Measurements from ENCODE around the gene PDE1C. TPM values are rescaled to one million over a fixed set of nuclear protein-coding genes. Genes with fewer than 3 reads are reported as not detected.
A peak's percentile ranks its signal among the peaks of the same experiment; 100 is the strongest.

PDE1C gene
- total RNA-seq, 1 donor from 2014 or later, result 2.3 TPM

DNA sequence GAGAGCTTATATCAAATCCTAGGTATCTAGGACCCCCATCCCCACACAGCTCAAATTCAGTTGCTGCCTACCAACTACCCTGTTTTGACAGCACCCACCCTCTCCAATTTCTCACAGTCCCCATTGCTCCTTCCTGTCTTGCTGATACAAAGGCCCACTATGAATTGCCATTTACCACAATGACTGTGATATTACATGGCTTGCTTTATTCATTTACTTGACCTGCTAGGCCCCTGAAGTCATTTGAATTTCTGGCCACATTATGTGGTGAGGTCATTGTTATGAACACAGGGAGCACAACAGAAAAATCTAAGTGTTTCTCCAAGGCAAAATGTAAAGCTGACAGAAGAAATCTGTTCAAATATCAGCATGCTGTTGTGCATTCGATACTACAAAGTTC is 281.8 kb downstream of the PDE1C start:
- no peak overlapping the region for H3K4me3 ChIP-seq (ENCODE audit: low read depth, low read length)
- no peak for TF ChIP-seq CTCF (IDR thresholded peaks at IDR 0.05; ENCODE audit: insufficient read depth, low read length, poor library complexity, severe bottlenecking)
- no peak for DNase-seq (ENCODE audit: low read depth)
- no peaks in the 10 kb centered on the region for H3K36me3 ChIP-seq (ENCODE audit: control insufficient read depth, insufficient read depth, low read length)
- H3K27me3 ChIP-seq (ENCODE audit: control insufficient read depth, insufficient read depth, low read length), result no peaks in the 10 kb centered on the region

DNA sequence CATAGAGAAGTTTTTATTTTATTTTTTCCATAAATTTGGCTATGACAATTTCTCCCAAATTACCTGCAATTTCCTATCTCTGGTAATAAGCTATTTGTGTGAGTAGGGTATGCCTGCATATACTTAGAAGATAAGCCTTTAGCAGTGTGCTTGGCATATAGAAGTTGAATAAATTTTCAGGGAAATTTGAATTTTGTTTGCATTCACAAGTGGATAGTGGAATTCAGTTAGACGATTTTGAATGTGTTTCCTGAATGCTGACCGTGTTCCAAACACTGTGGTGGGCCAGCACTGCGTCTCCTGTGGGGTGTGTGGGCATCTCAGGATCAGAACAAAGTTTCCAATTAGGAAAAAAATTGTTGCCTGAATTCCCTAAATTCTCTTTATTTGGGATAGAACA is 283.9 kb downstream of the PDE1C start:
- no peak overlapping the region for H3K4me3 ChIP-seq (ENCODE audit: low read depth, low read length)
- no peak for TF ChIP-seq CTCF (IDR thresholded peaks at IDR 0.05; ENCODE audit: insufficient read depth, low read length, poor library complexity, severe bottlenecking)
- DNase-seq (ENCODE audit: low read depth), result no peak
- H3K27me3 ChIP-seq (ENCODE audit: control insufficient read depth, insufficient read depth, low read length), result no peaks in the 10 kb centered on the region
- no peaks in the 10 kb centered on the region for H3K36me3 ChIP-seq (ENCODE audit: control insufficient read depth, insufficient read depth, low read length)

DNA sequence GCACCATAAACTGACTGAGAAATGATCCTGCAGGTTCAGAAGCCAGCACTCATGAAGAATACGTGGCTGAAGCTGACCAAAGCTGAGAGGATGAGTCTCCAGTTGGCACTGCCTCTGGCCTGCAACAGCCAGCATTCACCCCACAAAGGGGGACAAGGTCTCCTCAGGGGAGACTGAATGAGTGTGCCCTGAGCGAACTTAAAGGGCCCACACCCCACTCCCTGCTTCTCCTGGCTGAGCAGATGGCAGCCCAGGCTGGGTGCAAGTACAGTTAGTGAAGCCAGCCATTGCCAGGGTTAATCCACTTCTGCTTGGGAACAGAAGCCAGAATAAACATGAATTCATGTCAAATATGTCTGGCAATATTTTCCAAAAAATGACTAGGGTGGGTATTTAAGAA is 285.1 kb downstream of the PDE1C start:
- no peak for TF ChIP-seq CTCF (IDR thresholded peaks at IDR 0.05; ENCODE audit: insufficient read depth, low read length, poor library complexity, severe bottlenecking)
- Histone ChIP-seq H3K4me3 (ENCODE audit: low read depth, low read length) (no peak overlapping the region), H3K36me3 (ENCODE audit: control insufficient read depth, insufficient read depth, low read length) (no peaks in the 10 kb centered on the region), H3K27me3 (ENCODE audit: control insufficient read depth, insufficient read depth, low read length) (no peaks in the 10 kb centered on the region)
- no peak for DNase-seq (ENCODE audit: low read depth)

DNA sequence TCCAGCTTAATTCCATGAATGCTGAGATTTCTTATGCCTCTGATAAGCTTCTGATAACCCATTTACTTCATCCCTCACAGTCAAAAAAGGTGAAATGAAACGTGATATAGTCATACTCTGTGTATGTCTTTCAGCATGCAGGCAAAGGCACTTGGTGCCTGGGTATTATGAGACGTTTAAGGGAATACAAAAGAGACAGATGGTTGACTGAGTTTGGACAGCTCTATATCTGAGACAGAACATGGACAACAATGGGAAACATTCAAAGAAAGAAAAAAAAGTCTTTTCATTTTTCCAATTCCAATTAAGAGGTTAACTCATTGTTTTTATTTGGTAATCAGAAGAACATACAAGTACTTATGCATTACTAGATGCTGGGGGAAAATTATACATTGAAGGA is 287.0 kb downstream of the PDE1C start:
- no peaks in the 10 kb centered on the region for H3K36me3 ChIP-seq (ENCODE audit: control insufficient read depth, insufficient read depth, low read length)
- DNase-seq (ENCODE audit: low read depth), result no peak
- H3K27me3 ChIP-seq (ENCODE audit: control insufficient read depth, insufficient read depth, low read length), result no peaks in the 10 kb centered on the region
- no peak for TF ChIP-seq CTCF (IDR thresholded peaks at IDR 0.05; ENCODE audit: insufficient read depth, low read length, poor library complexity, severe bottlenecking)
- H3K4me3 ChIP-seq (ENCODE audit: low read depth, low read length), result no peak overlapping the region

DNA sequence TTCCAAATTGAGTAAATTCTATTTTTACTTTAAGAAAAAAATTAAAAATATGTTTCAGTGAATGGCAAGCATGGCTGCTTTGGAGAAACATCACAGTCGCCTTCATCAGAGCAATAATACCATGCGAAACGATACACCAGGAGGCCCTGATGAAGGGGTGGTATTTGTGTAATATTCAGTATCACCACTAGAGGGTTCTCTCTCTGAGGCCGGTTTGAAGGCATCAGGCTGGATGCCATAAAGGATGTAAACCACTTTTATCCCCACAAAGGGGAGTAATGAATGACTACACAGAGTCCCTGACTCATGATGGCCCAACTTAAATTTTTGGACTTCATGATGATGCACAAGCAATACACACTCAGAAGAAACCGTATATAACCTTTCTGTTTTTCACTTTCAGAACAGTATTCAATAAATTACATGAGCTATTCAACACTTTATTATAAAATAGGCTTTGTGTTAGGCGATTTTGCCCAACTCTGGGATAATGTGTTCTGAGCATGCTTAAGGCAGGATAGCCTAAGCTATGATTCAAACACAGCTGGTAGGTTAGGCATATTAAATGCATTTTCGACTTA is 287.7 kb downstream of the PDE1C start:
- Histone ChIP-seq H3K4me3 (ENCODE audit: low read depth, low read length) (no peak overlapping the region), H3K36me3 (ENCODE audit: control insufficient read depth, insufficient read depth, low read length) (no peaks in the 10 kb centered on the region), H3K27me3 (ENCODE audit: control insufficient read depth, insufficient read depth, low read length) (no peaks in the 10 kb centered on the region)
- peak; percentile 89 for TF ChIP-seq CTCF (IDR thresholded peaks at IDR 0.05; ENCODE audit: insufficient read depth, low read length, poor library complexity, severe bottlenecking)
- peak; percentile 16 for DNase-seq (ENCODE audit: low read depth)

GRCh38 chr7:31778296-31778695 is 291.9 kb downstream of the PDE1C start:
- no peak for DNase-seq (ENCODE audit: low read depth)
- no peaks in the 10 kb centered on the region for H3K27me3 ChIP-seq (ENCODE audit: control insufficient read depth, insufficient read depth, low read length)

More at GRCh38 chr7:31778296-31778695, 291.9 kb downstream of the PDE1C start:
- Histone ChIP-seq H3K4me3 (ENCODE audit: low read depth, low read length) (no peak overlapping the region), H3K36me3 (ENCODE audit: control insufficient read depth, insufficient read depth, low read length) (no peaks in the 10 kb centered on the region)
- no peak for TF ChIP-seq CTCF (IDR thresholded peaks at IDR 0.05; ENCODE audit: insufficient read depth, low read length, poor library complexity, severe bottlenecking)

All from kidney epithelial cell (primary cell).